Epithelial cell of proximal tubule (primary cell): ENCODE measurements around the gene ZNF345. TPM values are rescaled to one million over a fixed set of nuclear protein-coding genes. Genes with fewer than 3 reads are reported as not detected.

Source experiments
- DNase-seq: peaks from one replicate; pipeline ENCODE4 v3.0.0-alpha.2; 2011; ENCODE audit warnings: low read depth
- H3K4me3 ChIP-seq: 2 replicates; pipeline ENCODE4 v1.5.1; 2011; ENCODE audit warnings: low read depth, mild to moderate bottlenecking, low read length
- CTCF ChIP-seq: conservative IDR thresholded peaks from 2 replicates; pipeline ENCODE4 v1.5.1; 2012; ENCODE audit warnings: low read depth, mild to moderate bottlenecking, low read length
- total RNA-seq: library from RNA; depleted of rRNA; stranded (reverse); fragments of >200 nt; gene quantifications from 2 replicates; pipeline ENCODE4 v1.2.3, GENCODE V29; 2015

The ZNF345 gene
- total RNA-seq, 1 donor from 2014 or later: 0.46 TPM

GRCh38 chr19:36837176-36837905 is 13.3 kb upstream of the ZNF345 start:
- peak overlapping the region; percentile 63 for H3K4me3 ChIP-seq
- no peak for TF ChIP-seq CTCF
- no peak for DNase-seq

GRCh38 chr19:36837906-36838783 is 12.5 kb upstream of the ZNF345 start, which contains the start of gene ZNF790:
Gene ZNF790, minus strand, starts transcription at chr19:36838387. Its CDS starts 12,768 bp downstream, at chr19:36825619.
- peak within 1 kb of the TSS; percentile 63 for H3K4me3 ChIP-seq
- no peak for TF ChIP-seq CTCF
- DNase-seq: peak; percentile 71

- no peak for DNase-seq
- H3K4me3 ChIP-seq: peak overlapping the region; percentile 63
- TF ChIP-seq CTCF: no peak
Observed at GRCh38 chr19:36838784-36839324, 11.8 kb upstream of the ZNF345 start.

GRCh38 chr19:36847968-36848367 is 2.7 kb upstream of the ZNF345 start:
- no peak for TF ChIP-seq CTCF
- no peak for DNase-seq
- H3K4me3 ChIP-seq: no peak overlapping the region

GRCh38 chr19:36849701-36850558 is 746 bp upstream of the ZNF345 start:
- H3K4me3 ChIP-seq: peak overlapping the region; percentile 90
- DNase-seq: peak; percentile 73
- TF ChIP-seq CTCF: no peak

- H3K4me3 ChIP-seq: peak overlapping the region; percentile 90
- DNase-seq: no peak
- TF ChIP-seq CTCF: no peak
Observed at GRCh38 chr19:36851898-36852297, 1.2 kb downstream of the ZNF345 start.
